HEK293 (cell line): ENCODE results near the gene ZNF335.

Experiments used
- CTCF ChIA-PET: fragments of 350-600 bp; formaldehyde crosslinking; extraction: SDS; loops from one replicate; lab custom pipeline; 2021; ENCODE audit warnings: antibody characterized with exemption; lab: Yijun Ruan, JAX
- POLR2A ChIA-PET: fragments of 300-600 bp; formaldehyde crosslinking; extraction: SDS; loops from one replicate; lab custom pipeline; 2020; ENCODE audit warnings: antibody characterized with exemption, inconsistent platforms; lab: Yijun Ruan, JAX
- H3K27ac ChIP-seq: fragments of 200-500 bp; sonication (Bioruptor generic); 2 replicates; pipeline ENCODE4 v1.5.1; 2014; ENCODE audit warnings: low read depth, low read length, control low read depth, inconsistent platforms; ENCODE audit errors: extremely low read depth
- H3K36me3 ChIP-seq, 2 experiments: fragments of 200-500 bp in 1 of 2; sonication (Bioruptor generic) in 1 of 2; 1 replicate in 1 of 2; 2 replicates in 1 of 2; pipeline ENCODE4 v1.5.1; 2014 to 2017; ENCODE audit warnings: inconsistent platforms in 2 of 2, low read length in 2 of 2; ENCODE audit not compliant: control insufficient read depth in 2 of 2, insufficient read depth in 1 of 2
- H3K4me1 ChIP-seq: fragments of 200-500 bp; sonication (Bioruptor generic); 2 replicates; pipeline ENCODE4 v1.5.1; 2014; ENCODE audit warnings: mild to moderate bottlenecking, low read length, inconsistent platforms; ENCODE audit not compliant: control insufficient read depth, insufficient read depth
- H3K4me3 ChIP-seq: 2 replicates; pipeline ENCODE4 v1.5.1; 2011; ENCODE audit warnings: low read depth, mild to moderate bottlenecking, control low read depth, low read length, moderate library complexity
- H3K9me3 ChIP-seq: fragments of 200-500 bp; sonication (Bioruptor generic); 2 replicates; pipeline ENCODE4 v1.5.1; 2014; ENCODE audit warnings: low read depth, low read length, inconsistent platforms; ENCODE audit not compliant: control insufficient read depth, insufficient read depth
- EGR2 ChIP-seq: fragments of 450-650 bp; formaldehyde crosslinking; IDR thresholded peaks from 2 replicates; pipeline ENCODE4 v1.5.1; 2016; ENCODE audit warnings: low read depth, missing biosample characterization, missing genetic modification characterization
- TRIM28 ChIP-seq: IDR thresholded peaks from 2 replicates; pipeline ENCODE4 v1.6.1; 2011; ENCODE audit warnings: low read length, control low read depth, borderline replicate concordance
- TSHZ1 ChIP-seq: fragments of 450-650 bp; formaldehyde crosslinking; IDR thresholded peaks from 2 replicates; pipeline ENCODE4 v1.5.1; 2016; ENCODE audit warnings: missing biosample characterization, missing genetic modification characterization, borderline replicate concordance
- ZFP41 ChIP-seq: fragments of 450-650 bp; formaldehyde crosslinking; IDR thresholded peaks from 2 replicates; pipeline ENCODE4 v1.5.1; 2016; ENCODE audit warnings: missing biosample characterization, missing genetic modification characterization, borderline replicate concordance
- ZNF10 ChIP-seq: fragments of 450-650 bp; formaldehyde crosslinking; IDR thresholded peaks from 2 replicates; pipeline ENCODE4 v1.5.1; 2017; ENCODE audit warnings: missing biosample characterization, missing genetic modification characterization
- ZNF121 ChIP-seq: fragments of 450-650 bp; formaldehyde crosslinking; IDR thresholded peaks from 2 replicates; pipeline ENCODE4 v1.5.1; 2016; ENCODE audit warnings: missing biosample characterization, missing genetic modification characterization
- ZNF23 ChIP-seq: fragments of 450-650 bp; formaldehyde crosslinking; IDR thresholded peaks from 2 replicates; pipeline ENCODE4 v1.5.1; 2016; ENCODE audit warnings: missing biosample characterization, missing genetic modification characterization, borderline replicate concordance
- ZNF248 ChIP-seq: fragments of 450-650 bp; formaldehyde crosslinking; IDR thresholded peaks from 2 replicates; pipeline ENCODE4 v1.5.1; 2017; ENCODE audit warnings: missing biosample characterization, missing genetic modification characterization
- ZNF266 ChIP-seq: fragments of 450-650 bp; formaldehyde crosslinking; IDR thresholded peaks from 2 replicates; pipeline ENCODE4 v1.5.1; 2016; ENCODE audit warnings: missing biosample characterization, missing genetic modification characterization, low read depth
- ZNF280D ChIP-seq: fragments of 450-650 bp; formaldehyde crosslinking; IDR thresholded peaks from 2 replicates; pipeline ENCODE4 v1.5.1; 2016; ENCODE audit warnings: missing biosample characterization, missing genetic modification characterization
- ZNF366 ChIP-seq: fragments of 450-650 bp; formaldehyde crosslinking; conservative IDR thresholded peaks from 2 replicates; pipeline ENCODE4 v1.5.1; 2016; ENCODE audit warnings: missing biosample characterization, missing genetic modification characterization
- ZNF530 ChIP-seq: fragments of 450-650 bp; formaldehyde crosslinking; IDR thresholded peaks from 2 replicates; pipeline ENCODE4 v1.5.1; 2016; ENCODE audit warnings: low read depth, missing biosample characterization, missing genetic modification characterization
- ZNF548 ChIP-seq: fragments of 450-650 bp; formaldehyde crosslinking; IDR thresholded peaks from 2 replicates; pipeline ENCODE4 v1.5.1; 2016; ENCODE audit warnings: missing biosample characterization, missing genetic modification characterization
- ZNF621 ChIP-seq: fragments of 450-650 bp; formaldehyde crosslinking; IDR thresholded peaks from 2 replicates; pipeline ENCODE4 v1.5.1; 2017; ENCODE audit warnings: missing biosample characterization, missing genetic modification characterization
- ZNF660 ChIP-seq: fragments of 450-650 bp; IDR thresholded peaks from 2 replicates; pipeline ENCODE4 v1.5.1; 2018; ENCODE audit warnings: missing biosample characterization, mild to moderate bottlenecking, missing genetic modification characterization
- ZSCAN18 ChIP-seq: fragments of 450-650 bp; formaldehyde crosslinking; IDR thresholded peaks from 2 replicates; pipeline ENCODE4 v1.5.1; 2016; ENCODE audit warnings: missing biosample characterization, missing genetic modification characterization
- ZSCAN30 ChIP-seq: fragments of 450-650 bp; IDR thresholded peaks from 2 replicates; pipeline ENCODE4 v1.5.1; 2018; ENCODE audit warnings: missing biosample characterization, mild to moderate bottlenecking, missing genetic modification characterization, moderate library complexity
- ZSCAN5A ChIP-seq: fragments of 450-650 bp; formaldehyde crosslinking; IDR thresholded peaks from 2 replicates; pipeline ENCODE4 v1.5.1; 2016; ENCODE audit warnings: missing biosample characterization, missing genetic modification characterization

Gene ZNF335

DNA sequence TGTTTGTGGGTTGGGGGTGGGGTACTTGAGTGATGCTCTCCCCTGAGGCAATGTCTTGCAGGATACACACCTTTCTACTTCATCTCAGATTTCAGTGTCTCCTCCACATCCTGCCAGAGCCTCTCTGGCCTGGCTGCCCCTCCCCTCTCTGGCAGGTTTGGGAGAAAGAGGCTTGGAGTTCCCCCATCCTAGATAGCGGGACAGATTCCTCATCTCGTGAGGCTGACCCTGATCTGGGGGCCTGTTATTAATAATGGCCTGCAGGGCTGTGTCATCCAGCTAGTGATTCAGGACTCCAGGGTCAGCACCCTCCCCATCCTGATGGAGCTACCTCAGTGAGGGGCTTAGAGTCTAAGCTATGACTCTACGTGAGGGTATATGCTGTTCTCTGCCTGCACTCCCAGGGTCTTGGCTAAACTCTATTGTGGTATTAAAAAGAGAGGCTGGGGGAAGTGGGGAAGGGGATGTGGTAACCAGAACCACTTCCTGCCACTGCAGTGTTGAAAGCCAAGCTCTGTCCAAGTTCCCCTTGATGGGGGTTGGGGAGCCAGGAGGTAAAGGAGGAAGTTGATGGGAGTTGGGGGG, 33.0 kb upstream of the ZNF335 start (continued):
- TF ChIP-seq ZSCAN18 (tag by site-specific recombination) = no peak
- no peak for TF ChIP-seq ZNF280D (tag by site-specific recombination)
- no peak for TF ChIP-seq TRIM28
- TF ChIP-seq ZNF10 (tag by site-specific recombination) = no peak
- no peak for TF ChIP-seq ZSCAN30 (tag by site-specific recombination)
- TF ChIP-seq ZNF621 (tag by site-specific recombination) = no peak
- TF ChIP-seq ZNF23 (tag by site-specific recombination) = no peak
- no peak for TF ChIP-seq ZNF266 (tag by site-specific recombination)
- no peak for TF ChIP-seq ZNF660 (tag by site-specific recombination)
- TF ChIP-seq ZNF366 (tag by site-specific recombination) = no peak

GRCh38 chr20:46004187-46004586, 32.2 kb upstream of the ZNF335 start:
- H3K27ac ChIP-seq = no peak overlapping the region
- H3K36me3 ChIP-seq = no peaks in the 10 kb centered on the region
- H3K4me1 ChIP-seq = no peaks in the 10 kb centered on the region
- H3K9me3 ChIP-seq = no peaks in the 10 kb centered on the region
- ChIA-PET CTCF (interaction anchor here (0.5 to 2.9 kb wide), 5 partner anchors 10 to 244 kb away, joined by 3 to 27 read pairs (median 4); no protein-coding TSS in a partner anchor), POLR2A (no interaction called here)
- TF ChIP-seq ZFP41 (tag by site-specific recombination) = no peak
- no peak overlapping the region for H3K4me3 ChIP-seq

DNA sequence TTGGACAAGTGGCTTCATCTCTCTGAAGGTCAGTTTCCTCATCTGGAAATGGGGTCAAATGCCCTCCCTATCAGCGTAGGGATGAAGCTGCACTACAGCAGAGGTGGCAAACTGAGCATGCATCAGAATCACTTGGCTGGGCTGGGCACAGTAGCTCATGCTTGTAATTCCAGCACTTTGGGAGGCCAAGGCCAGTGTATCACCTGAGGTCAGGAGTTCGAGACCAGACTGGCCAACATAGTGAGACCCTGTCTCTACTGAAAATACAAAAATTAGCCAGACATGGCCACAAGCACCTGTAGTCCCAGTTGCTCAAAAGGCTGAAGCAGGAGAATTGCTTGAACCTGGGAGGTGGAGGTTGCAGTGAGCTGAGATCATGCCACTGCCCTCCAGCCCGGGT, 30.0 kb upstream of the ZNF335 start:
- Histone ChIP-seq H3K4me3 (no peak overlapping the region), H3K27ac (no peak overlapping the region), H3K4me1 (no peaks in the 10 kb centered on the region), H3K9me3 (no peaks in the 10 kb centered on the region), H3K36me3 (no peaks in the 10 kb centered on the region)
- TF ChIP-seq TSHZ1 (tag by site-specific recombination) (no peak), ZNF248 (tag by site-specific recombination) (no peak), ZSCAN18 (tag by site-specific recombination) (no peak), ZNF280D (tag by site-specific recombination) (no peak), ZNF548 (no peak), EGR2 (no peak), ZSCAN5A (no peak), ZNF530 (tag by site-specific recombination) (no peak), ZNF121 (tag by site-specific recombination) (0 out of 2 replicates have a peak, but pooled peaks have one; percentile 40)
- CTCF ChIA-PET = interaction anchor here (1.2 to 6.4 kb wide), 2 partner anchors 11 to 15 kb away, joined by 6 to 49 read pairs; no protein-coding TSS in a partner anchor
- POLR2A ChIA-PET = no interaction called here
